GM10248 (cell line): ENCODE measurements around the gene NOP9.

Experiments
- CTCF ChIA-PET: fragments of 300-600 bp; sonication (Branson Sonifier 250); formaldehyde crosslinking; extraction: SDS; loops from one replicate; lab custom pipeline; 2021; ENCODE audit warnings: antibody characterized with exemption; lab: Yijun Ruan, JAX
- POLR2A ChIA-PET: fragments of 350-650 bp; sonication (Branson Sonifier 250); formaldehyde crosslinking; extraction: SDS; loops from one replicate; lab custom pipeline; 2020; ENCODE audit warnings: antibody characterized with exemption; lab: Yijun Ruan, JAX
- DNase-seq: peaks from one replicate; pipeline ENCODE4 v3.0.0; 2012; ENCODE audit errors: extremely low spot score
- CTCF ChIP-seq: IDR thresholded peaks from 2 replicates; pipeline ENCODE4 v1.5.1; 2012; ENCODE audit warnings: mild to moderate bottlenecking, low read depth; ENCODE audit errors: extremely low read depth, missing control alignments, control extremely low read depth

The NOP9 gene

GRCh38 chr14:24267516-24267915 is 32.1 kb upstream of the NOP9 start:
- no peak for TF ChIP-seq CTCF
- CTCF ChIA-PET = interaction anchor here (1.0 to 9.2 kb wide), 3 partner anchors 14 to 41 kb away, joined by 3 to 67 read pairs (median 38); partner anchors contain the start of genes CIDEB and LTB4R2
- DNase-seq = no peak
- POLR2A ChIA-PET = no interaction called here

- ChIA-PET CTCF (interaction anchor here (1.0 to 9.2 kb wide), 5 partner anchors 13 to 40 kb away, joined by 3 to 67 read pairs (median 38); partner anchors contain the start of genes CIDEB, LTB4R2 and TINF2), POLR2A (no interaction called here)
- DNase-seq = no peak
- TF ChIP-seq CTCF = no peak
Observed at GRCh38 chr14:24268225-24268624, 31.4 kb upstream of the NOP9 start.

GRCh38 chr14:24269368-24269767 is 30.3 kb upstream of the NOP9 start:
- ChIA-PET CTCF (interaction anchor here (1.8 to 9.2 kb wide), 8 partner anchors 12 to 39 kb away, joined by 5 to 68 read pairs (median 35); partner anchors contain the start of genes CIDEB, LTB4R2 and TINF2), POLR2A (interaction anchor here (0.8 to 1.4 kb wide), 2 partner anchors 7 to 23 kb away, joined by 3 to 5 read pairs; no protein-coding TSS in a partner anchor)
- DNase-seq = no peak
- no peak for TF ChIP-seq CTCF

- ChIA-PET POLR2A (interaction anchor here (0.8 to 2.0 kb wide), 4 partner anchors 8 to 27 kb away, joined by 3 to 13 read pairs (median 4); partner anchors contain the start of gene TINF2), CTCF (interaction anchor here (1.0 to 9.2 kb wide), 18 partner anchors 8 to 162 kb away, joined by 3 to 68 read pairs (median 8); partner anchors contain the start of genes CIDEB, IRF9, LTB4R2 and MDP1)
- no peak for TF ChIP-seq CTCF
- DNase-seq = no peak
Observed at GRCh38 chr14:24269910-24270536, 29.6 kb upstream of the NOP9 start.

- POLR2A ChIA-PET = interaction anchor here (0.7 to 2.0 kb wide), 7 partner anchors 9 to 159 kb away, joined by 3 to 13 read pairs (median 6); partner anchors contain the start of genes CBLN3, KHNYN and TINF2
- DNase-seq = no peak
- no peak for TF ChIP-seq CTCF
- CTCF ChIA-PET = interaction anchor here (0.8 to 9.2 kb wide), 24 partner anchors 8 to 161 kb away, joined by 3 to 68 read pairs (median 8); partner anchors contain the start of genes CHMP4A, CIDEB, DCAF11 and DHRS1
Observed at GRCh38 chr14:24270537-24271133, 29.0 kb upstream of the NOP9 start.

- POLR2A ChIA-PET = interaction anchor here (0.5 to 2.0 kb wide), 8 partner anchors 10 to 159 kb away, joined by 3 to 13 read pairs (median 5); partner anchors contain the start of genes CBLN3, KHNYN and TINF2
- DNase-seq = peak; percentile 96
- peak; percentile 88 for TF ChIP-seq CTCF
- CTCF ChIA-PET = interaction anchor here (0.8 to 9.2 kb wide), 27 partner anchors 9 to 161 kb away, joined by 3 to 68 read pairs (median 6); partner anchors contain the start of genes CHMP4A, CIDEB, DCAF11 and DHRS1
Observed at GRCh38 chr14:24271134-24271833, 28.4 kb upstream of the NOP9 start, which contains the start of gene RABGGTA. RABGGTA (minus strand) TSS chr14:24271597; CDS start chr14:24271115, 482 bp downstream.
